Measurements from ENCODE around the gene FDCSP.
"Not testable (repeated sequence)": the region's sequence is repeated elsewhere in the genome, so short reads cannot be mapped to it uniquely, and the experiment has no call there.

The FDCSP gene
- total RNA-seq: 0 reads per million in 2 donors

GRCh38 chr4:70225824-70226223 is at the start of gene FDCSP:
FDCSP (plus strand) TSS chr4:70226124; CDS start chr4:70231195, 5,071 bp downstream.
- no peak for DNase-seq

GRCh38 chr4:70177090-70177489 is 48.8 kb upstream of the FDCSP start:
- no peak for DNase-seq

- no peak for DNase-seq
Observed at GRCh38 chr4:70178075-70178660, 47.8 kb upstream of the FDCSP start.

- DNase-seq: no peak
Observed at GRCh38 chr4:70179811-70180210, 46.1 kb upstream of the FDCSP start.

- no peak for DNase-seq
Observed at GRCh38 chr4:70181864-70182263, 44.1 kb upstream of the FDCSP start.

GRCh38 chr4:70182517-70183167 is 43.3 kb upstream of the FDCSP start:
- no peak for DNase-seq

- no peak for DNase-seq
Observed at GRCh38 chr4:70183168-70183939, 42.6 kb upstream of the FDCSP start.

GRCh38 chr4:70183940-70184246 is 42.0 kb upstream of the FDCSP start:
- DNase-seq: no peak

- DNase-seq: no peak
Observed at GRCh38 chr4:70187216-70187615, 38.7 kb upstream of the FDCSP start.

GRCh38 chr4:70190579-70190978 is 35.3 kb upstream of the FDCSP start:
- no peak for DNase-seq

GRCh38 chr4:70191647-70192046 is 34.3 kb upstream of the FDCSP start:
- DNase-seq: no peak

- no peak for DNase-seq
Observed at GRCh38 chr4:70192895-70193294, 33.0 kb upstream of the FDCSP start.

- no peak for DNase-seq
Observed at GRCh38 chr4:70195425-70195824, 30.5 kb upstream of the FDCSP start, which contains the start of gene ODAM. ODAM (plus strand) TSS chr4:70195725; CDS start chr4:70196544, 819 bp downstream.

- no peak for DNase-seq
Observed at GRCh38 chr4:70196857-70197256, 29.1 kb upstream of the FDCSP start.

GRCh38 chr4:70197842-70198241 is 28.1 kb upstream of the FDCSP start:
- DNase-seq: no peak

- no peak for DNase-seq
Observed at GRCh38 chr4:70203601-70204000, 22.3 kb upstream of the FDCSP start.

- DNase-seq: not testable (repeated sequence)
Observed at GRCh38 chr4:70212752-70213151, 13.2 kb upstream of the FDCSP start.

GRCh38 chr4:70216109-70216508 is 9.8 kb upstream of the FDCSP start:
- not testable (repeated sequence) for DNase-seq

- not testable (repeated sequence) for DNase-seq
Observed at GRCh38 chr4:70216550-70216949, 9.4 kb upstream of the FDCSP start.

- DNase-seq: not testable (repeated sequence)
Observed at GRCh38 chr4:70221389-70221788, 4.5 kb upstream of the FDCSP start.

GRCh38 chr4:70221818-70222217 is 4.1 kb upstream of the FDCSP start:
- not testable (repeated sequence) for DNase-seq

GRCh38 chr4:70236125-70236524 is 10.2 kb downstream of the FDCSP start:
- DNase-seq: no peak

- no peak for DNase-seq
Observed at GRCh38 chr4:70239131-70239883, 13.4 kb downstream of the FDCSP start.
